ENCODE measurements around the gene PLCH1.
"Not testable (repeated sequence)": the region's sequence is repeated elsewhere in the genome, so short reads cannot be mapped to it uniquely, and the experiment has no call there.

- TF ChIP-seq ZBTB11 (CRISPR knock-in tag; IDR thresholded peaks at IDR 0.05); CBX5 (IDR thresholded peaks at IDR 0.05; ENCODE audit: low read depth); CTCF (IDR thresholded peaks at IDR 0.05 in 2 of 3, conservative IDR thresholded peaks at IDR 0.05 in 1 of 3; ENCODE audit: control insufficient read depth in 2 of 3, extremely low read depth in 1 of 3, insufficient read depth in 1 of 3, low read depth in 3 of 3, low read length in 3 of 3); ZNF622 (IDR thresholded peaks at IDR 0.05); SREBF2 (IDR thresholded peaks at IDR 0.05; ENCODE audit: low read length); JUND (IDR thresholded peaks at IDR 0.05; ENCODE audit: low read depth, low read length); HDAC6 (IDR thresholded peaks at IDR 0.05; ENCODE audit: unreplicated experiment); ZBTB33 (IDR thresholded peaks at IDR 0.05); TAF1 (IDR thresholded peaks at IDR 0.05; ENCODE audit: borderline replicate concordance, low read depth, low read length); MYC (IDR thresholded peaks at IDR 0.05; ENCODE audit: insufficient read depth, insufficient read length, insufficient replicate concordance, low read length, severe bottlenecking); CREM (IDR thresholded peaks at IDR 0.05; ENCODE audit: low read depth); NFXL1 (IDR thresholded peaks at IDR 0.05; ENCODE audit: borderline replicate concordance); EP300 (IDR thresholded peaks at IDR 0.05; ENCODE audit: borderline replicate concordance in 1 of 2, control insufficient read depth in 1 of 2, low read depth in 2 of 2, low read length in 2 of 2); CEBPB (IDR thresholded peaks at IDR 0.05; ENCODE audit: borderline replicate concordance in 1 of 2, low read depth in 2 of 2, low read length in 2 of 2): not testable (repeated sequence)
These were observed 124.3 kb downstream of the PLCH1 start for GRCh38 chr3:155620552-155620951.
